ENCODE data around the gene GPR42. TPM values are rescaled to one million over a fixed set of nuclear protein-coding genes. Genes with fewer than 3 reads are reported as not detected.
"Not testable (repeated sequence)": the region's sequence is repeated elsewhere in the genome, so short reads cannot be mapped to it uniquely, and the experiment has no call there.

Gene GPR42
- total RNA-seq, 1 donor from 2014 or later: not detected

GRCh38 chr19:35373492-35373891, 2.6 kb downstream of the GPR42 start:
- no peaks in the 10 kb centered on the region for H3K4me1 Mint-ChIP-seq (ENCODE audit: low read depth, unreplicated experiment)
- H3K36me3 Mint-ChIP-seq (ENCODE audit: unreplicated experiment): peaks cover 5% of the 10 kb centered on the region
- H3K27me3 Mint-ChIP-seq (ENCODE audit: unreplicated experiment): peaks cover 5% of the 10 kb centered on the region
- H3K9me3 Mint-ChIP-seq (ENCODE audit: unreplicated experiment): peaks cover 3% of the 10 kb centered on the region
- TF ChIP-seq, protein P1, sequence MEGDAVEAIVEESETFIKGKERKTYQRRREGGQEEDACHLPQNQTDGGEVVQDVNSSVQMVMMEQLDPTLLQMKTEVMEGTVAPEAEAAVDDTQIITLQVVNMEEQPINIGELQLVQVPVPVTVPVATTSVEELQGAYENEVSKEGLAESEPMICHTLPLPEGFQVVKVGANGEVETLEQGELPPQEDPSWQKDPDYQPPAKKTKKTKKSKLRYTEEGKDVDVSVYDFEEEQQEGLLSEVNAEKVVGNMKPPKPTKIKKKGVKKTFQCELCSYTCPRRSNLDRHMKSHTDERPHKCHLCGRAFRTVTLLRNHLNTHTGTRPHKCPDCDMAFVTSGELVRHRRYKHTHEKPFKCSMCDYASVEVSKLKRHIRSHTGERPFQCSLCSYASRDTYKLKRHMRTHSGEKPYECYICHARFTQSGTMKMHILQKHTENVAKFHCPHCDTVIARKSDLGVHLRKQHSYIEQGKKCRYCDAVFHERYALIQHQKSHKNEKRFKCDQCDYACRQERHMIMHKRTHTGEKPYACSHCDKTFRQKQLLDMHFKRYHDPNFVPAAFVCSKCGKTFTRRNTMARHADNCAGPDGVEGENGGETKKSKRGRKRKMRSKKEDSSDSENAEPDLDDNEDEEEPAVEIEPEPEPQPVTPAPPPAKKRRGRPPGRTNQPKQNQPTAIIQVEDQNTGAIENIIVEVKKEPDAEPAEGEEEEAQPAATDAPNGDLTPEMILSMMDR (IDR thresholded peaks at IDR 0.05; ENCODE audit: partially characterized antibody, unreplicated experiment): no peak
- DNase-seq: no peak
- H3K27ac Mint-ChIP-seq (ENCODE audit: unreplicated experiment): no peak overlapping the region
- H3K4me3 Mint-ChIP-seq (ENCODE audit: unreplicated experiment): no peak overlapping the region

DNA sequence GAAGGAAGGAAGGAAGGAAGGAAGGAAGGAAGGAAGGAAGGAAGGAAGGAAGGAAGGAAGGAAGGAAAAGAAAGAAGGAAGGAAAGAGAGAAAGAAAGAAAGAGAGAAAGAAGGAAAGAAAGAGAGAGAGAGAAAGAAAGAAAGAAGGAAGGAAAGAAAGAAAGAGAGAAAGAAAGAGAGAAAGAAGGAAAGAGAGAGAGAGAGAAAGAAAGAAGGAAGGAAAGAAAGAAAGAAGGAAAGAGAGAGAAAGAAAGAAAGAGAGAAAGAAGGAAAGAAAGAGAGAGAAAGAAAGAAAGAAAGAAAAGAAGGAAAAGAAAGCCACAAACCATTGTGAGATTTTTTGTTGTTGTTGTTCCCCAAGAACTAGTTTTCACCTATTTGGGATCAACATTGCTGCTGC, 3.2 kb downstream of the GPR42 start:
- H3K4me1 Mint-ChIP-seq (ENCODE audit: low read depth, unreplicated experiment); H3K36me3 Mint-ChIP-seq (ENCODE audit: unreplicated experiment); DNase-seq; H3K27me3 Mint-ChIP-seq (ENCODE audit: unreplicated experiment); H3K4me3 Mint-ChIP-seq (ENCODE audit: unreplicated experiment); H3K9me3 Mint-ChIP-seq (ENCODE audit: unreplicated experiment); H3K27ac Mint-ChIP-seq (ENCODE audit: unreplicated experiment): not testable (repeated sequence)

DNA sequence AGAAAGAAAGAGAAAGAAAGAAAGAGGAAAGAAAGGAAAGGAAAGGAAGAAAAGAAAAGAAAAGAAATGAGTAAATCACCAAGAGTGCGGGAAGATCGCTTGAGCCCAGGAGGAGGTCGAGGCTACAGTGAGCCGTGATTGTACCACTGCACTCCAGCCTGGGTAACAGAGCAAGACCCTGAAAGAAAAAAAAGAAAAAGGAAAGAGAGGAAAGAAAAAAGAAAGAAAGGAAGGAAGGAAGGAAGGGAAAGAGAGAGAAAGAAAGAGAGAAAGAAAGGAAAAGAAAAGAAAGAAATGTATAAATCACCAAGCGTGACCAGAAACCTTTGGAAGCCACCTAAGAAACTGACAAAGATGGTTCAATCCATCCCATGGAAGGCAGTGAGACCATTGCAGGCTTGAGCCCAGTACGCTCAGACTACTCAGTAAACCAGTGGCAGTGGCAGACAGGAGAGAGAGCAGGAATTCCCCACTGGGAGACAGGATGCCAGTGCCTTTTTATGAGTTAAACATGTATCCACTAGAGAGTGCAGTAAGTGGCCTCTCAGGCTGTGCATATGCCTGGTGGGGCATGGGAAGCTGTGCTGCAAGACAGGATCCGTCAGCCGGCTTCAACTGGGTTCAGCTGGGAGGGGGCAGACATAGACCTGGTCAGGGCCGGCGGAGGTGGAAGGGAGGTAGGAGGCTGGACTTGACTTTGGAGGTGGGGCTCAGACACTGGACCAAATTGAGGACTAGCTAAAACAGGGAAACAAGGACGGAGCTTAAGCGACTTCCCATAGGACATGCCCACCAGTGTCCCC, 4.8 kb downstream of the GPR42 start:
- no peak for DNase-seq
- peaks cover 5% of the 10 kb centered on the region for H3K27me3 Mint-ChIP-seq (ENCODE audit: unreplicated experiment)

GRCh38 chr19:35377656-35378055, 6.8 kb downstream of the GPR42 start:
- Mint-ChIP-seq H3K27ac (ENCODE audit: unreplicated experiment) (no peak overlapping the region), H3K4me1 (ENCODE audit: low read depth, unreplicated experiment) (no peaks in the 10 kb centered on the region), H3K4me3 (ENCODE audit: unreplicated experiment) (no peak overlapping the region), H3K27me3 (ENCODE audit: unreplicated experiment) (peaks cover 5% of the 10 kb centered on the region), H3K36me3 (ENCODE audit: unreplicated experiment) (peaks cover 10% of the 10 kb centered on the region), H3K9me3 (ENCODE audit: unreplicated experiment) (peaks cover 9% of the 10 kb centered on the region)
- no peak for DNase-seq
- TF ChIP-seq, protein P1 (IDR thresholded peaks at IDR 0.05; ENCODE audit: partially characterized antibody, unreplicated experiment): no peak

More for the DNA sequence above, 4.8 kb downstream of the GPR42 start:
- TF ChIP-seq, protein P1 (IDR thresholded peaks at IDR 0.05; ENCODE audit: partially characterized antibody, unreplicated experiment): no peak
- Mint-ChIP-seq H3K27ac (ENCODE audit: unreplicated experiment) (no peak overlapping the region), H3K9me3 (ENCODE audit: unreplicated experiment) (peaks cover 5% of the 10 kb centered on the region), H3K4me3 (ENCODE audit: unreplicated experiment) (no peak overlapping the region), H3K36me3 (ENCODE audit: unreplicated experiment) (peaks cover 5% of the 10 kb centered on the region), H3K4me1 (ENCODE audit: low read depth, unreplicated experiment) (no peaks in the 10 kb centered on the region)

GRCh38 chr19:35378356-35378755, 7.5 kb downstream of the GPR42 start:
- Mint-ChIP-seq H3K27me3 (ENCODE audit: unreplicated experiment) (peaks cover 5% of the 10 kb centered on the region), H3K27ac (ENCODE audit: unreplicated experiment) (no peak overlapping the region), H3K9me3 (ENCODE audit: unreplicated experiment) (peaks cover 9% of the 10 kb centered on the region), H3K4me1 (ENCODE audit: low read depth, unreplicated experiment) (no peaks in the 10 kb centered on the region), H3K36me3 (ENCODE audit: unreplicated experiment) (peaks cover 10% of the 10 kb centered on the region), H3K4me3 (ENCODE audit: unreplicated experiment) (no peak overlapping the region)
- TF ChIP-seq, protein P1 (IDR thresholded peaks at IDR 0.05; ENCODE audit: partially characterized antibody, unreplicated experiment): no peak
- no peak for DNase-seq

DNA sequence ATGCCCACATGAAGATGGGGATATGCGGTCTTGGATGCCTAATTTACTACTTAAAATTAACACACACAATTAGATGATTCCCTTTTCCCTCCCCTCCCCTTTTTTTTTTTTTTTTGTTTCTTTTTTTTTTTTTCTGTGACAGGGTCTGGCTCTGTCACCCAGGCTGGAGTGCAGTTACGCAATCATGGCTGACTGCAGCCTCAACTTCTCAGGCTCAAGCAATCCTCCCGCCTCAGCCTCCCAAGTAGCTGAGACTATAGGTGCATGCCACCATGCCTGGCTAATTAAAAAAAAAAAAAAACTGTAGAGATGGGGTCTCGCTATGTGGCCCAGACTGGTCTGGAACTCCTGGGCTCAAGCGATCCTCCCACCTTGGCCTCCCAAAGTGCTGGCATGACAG, 8.7 kb downstream of the GPR42 start:
- not testable (repeated sequence) for DNase-seq; H3K4me1 Mint-ChIP-seq (ENCODE audit: low read depth, unreplicated experiment); H3K4me3 Mint-ChIP-seq (ENCODE audit: unreplicated experiment); H3K27me3 Mint-ChIP-seq (ENCODE audit: unreplicated experiment); H3K9me3 Mint-ChIP-seq (ENCODE audit: unreplicated experiment); H3K27ac Mint-ChIP-seq (ENCODE audit: unreplicated experiment)
- peaks cover 10% of the 10 kb centered on the region for H3K36me3 Mint-ChIP-seq (ENCODE audit: unreplicated experiment)
